Fibroblast of lung (primary cell): ENCODE results near the gene SLC16A14. TPM values are rescaled to one million over a fixed set of nuclear protein-coding genes. Genes with fewer than 3 reads are reported as not detected.
A peak's percentile ranks its signal among the peaks of the same experiment; 100 is the strongest.

ENCODE experiments used
- DNase-seq, 2 donors: peaks; one replicate each; pipeline versions ENCODE4 v3.0.0 to v3.0.0-alpha.2; 2010; ENCODE audit warnings: low read depth in 2 of 2
- H2AFZ ChIP-seq: 2 replicates; pipeline ENCODE4 v1.5.1; 2012; ENCODE audit warnings: low read length, control low read depth, inconsistent platforms
- H3K27ac ChIP-seq: 2 replicates; pipeline ENCODE4 v1.5.1; 2011; ENCODE audit warnings: low read length, control low read depth; ENCODE audit not compliant: insufficient read depth
- H3K27me3 ChIP-seq: 2 replicates; pipeline ENCODE4 v1.5.1; 2011; ENCODE audit warnings: mild to moderate bottlenecking, low read length; ENCODE audit not compliant: control insufficient read depth, insufficient read depth
- H3K36me3 ChIP-seq: 2 replicates; pipeline ENCODE4 v1.5.1; 2011; ENCODE audit warnings: low read length; ENCODE audit not compliant: control insufficient read depth, insufficient read depth
- H3K4me1 ChIP-seq: 2 replicates; pipeline ENCODE4 v1.5.1; 2011; ENCODE audit warnings: low read length; ENCODE audit not compliant: control insufficient read depth, insufficient read depth; ENCODE audit errors: extremely low read depth
- H3K4me2 ChIP-seq: 2 replicates; pipeline ENCODE4 v1.5.1; 2011; ENCODE audit warnings: low read length, control low read depth; ENCODE audit not compliant: insufficient read depth; ENCODE audit errors: extremely low read depth
- H3K4me3 ChIP-seq, 4 experiments: fragments of 200-600 bp in 1 of 4; sonication (generic) in 1 of 4; replicated peaks in 1 of 4; 2 replicates each; pipeline ENCODE4 v1.5.1; 2011 to 2016; ENCODE audit warnings: low read length in 4 of 4, low read depth in 3 of 4, mild to moderate bottlenecking in 3 of 4, control low read depth in 2 of 4, inconsistent platforms in 1 of 4, mixed read lengths in 1 of 4; ENCODE audit not compliant: insufficient read depth in 1 of 4; ENCODE audit errors: control extremely low read depth in 1 of 4
- H3K79me2 ChIP-seq: 2 replicates; pipeline ENCODE4 v1.5.1; 2012; ENCODE audit warnings: mild to moderate bottlenecking, low read length, inconsistent platforms; ENCODE audit not compliant: control insufficient read depth, insufficient read depth
- H3K9ac ChIP-seq: 2 replicates; pipeline ENCODE4 v1.5.1; 2011; ENCODE audit warnings: mild to moderate bottlenecking, low read length, control low read depth; ENCODE audit not compliant: insufficient read depth
- H3K9me3 ChIP-seq: 2 replicates; pipeline ENCODE4 v1.5.1; 2012; ENCODE audit warnings: low read depth, low read length; ENCODE audit not compliant: control insufficient read depth, insufficient read depth
- H4K20me1 ChIP-seq: 2 replicates; pipeline ENCODE4 v1.5.1; 2011; ENCODE audit warnings: low read length; ENCODE audit not compliant: control insufficient read depth, insufficient read depth; ENCODE audit errors: extremely low read depth
- EZH2 ChIP-seq: IDR thresholded peaks from 2 replicates; pipeline ENCODE4 v1.5.1; 2012; ENCODE audit warnings: low read length, control low read depth, mild to moderate bottlenecking; ENCODE audit errors: missing control alignments
- polyA plus RNA-seq, 2 donors: library from polyadenylated mRNA; depleted of rRNA in 1 of 2; stranded (reverse) in 1 of 2; unstranded in 1 of 2; fragments of >200 nt; gene quantifications; 2 replicates each; pipeline ENCODE4 v1.2.1, GENCODE V29; 2011 to 2012; ENCODE audit warnings: missing spikeins in 1 of 2
- total RNA-seq: library from RNA; depleted of rRNA; stranded (reverse); fragments of >200 nt; gene quantifications from 2 replicates; pipeline ENCODE4 v1.2.1, GENCODE V29; 2014
- TF ChIP-seq, protein P1 (sequence below), 2 donors: IDR thresholded peaks in 1 of 2; conservative IDR thresholded peaks in 1 of 2; 1 replicate in 1 of 2; 2 replicates in 1 of 2; pipeline ENCODE4 v1.5.1; 2011 to 2012; ENCODE audit warnings: low read length in 2 of 2, control low read depth in 1 of 2, inconsistent platforms in 1 of 2, low read depth in 1 of 2, mild to moderate bottlenecking in 1 of 2

Gene SLC16A14
- total and polyA plus RNA-seq, 2 donors (not counting 1 experiment from before 2014, with no cell fraction given): 1.8 to 5.6 TPM

DNA sequence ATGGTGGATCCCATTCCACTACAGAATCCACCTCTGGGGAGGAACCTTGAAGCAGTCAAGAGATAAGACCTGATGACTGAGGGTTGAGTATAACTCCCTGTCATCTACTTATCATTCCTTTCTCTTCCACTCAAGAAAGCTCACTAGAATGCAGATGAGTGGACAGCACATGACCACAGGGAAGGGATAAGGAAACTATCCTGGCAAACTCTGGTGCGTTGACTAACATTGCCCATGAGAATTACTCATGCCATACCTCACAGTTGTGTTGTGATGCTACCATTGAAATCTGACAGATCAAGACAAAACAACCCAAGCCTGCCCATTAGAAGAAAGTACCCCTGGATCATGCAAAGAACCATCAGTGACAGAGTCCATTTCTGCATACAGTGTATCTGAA, 26.5 kb downstream of the SLC16A14 start:
- H3K4me1 ChIP-seq: no peaks in the 10 kb centered on the region
- no peak overlapping the region for H3K27ac ChIP-seq
- no peak overlapping the region for H3K4me2 ChIP-seq
- H3K4me3 ChIP-seq: no peak overlapping the region
- H3K36me3 ChIP-seq: no peaks in the 10 kb centered on the region
- TF ChIP-seq, protein P1, sequence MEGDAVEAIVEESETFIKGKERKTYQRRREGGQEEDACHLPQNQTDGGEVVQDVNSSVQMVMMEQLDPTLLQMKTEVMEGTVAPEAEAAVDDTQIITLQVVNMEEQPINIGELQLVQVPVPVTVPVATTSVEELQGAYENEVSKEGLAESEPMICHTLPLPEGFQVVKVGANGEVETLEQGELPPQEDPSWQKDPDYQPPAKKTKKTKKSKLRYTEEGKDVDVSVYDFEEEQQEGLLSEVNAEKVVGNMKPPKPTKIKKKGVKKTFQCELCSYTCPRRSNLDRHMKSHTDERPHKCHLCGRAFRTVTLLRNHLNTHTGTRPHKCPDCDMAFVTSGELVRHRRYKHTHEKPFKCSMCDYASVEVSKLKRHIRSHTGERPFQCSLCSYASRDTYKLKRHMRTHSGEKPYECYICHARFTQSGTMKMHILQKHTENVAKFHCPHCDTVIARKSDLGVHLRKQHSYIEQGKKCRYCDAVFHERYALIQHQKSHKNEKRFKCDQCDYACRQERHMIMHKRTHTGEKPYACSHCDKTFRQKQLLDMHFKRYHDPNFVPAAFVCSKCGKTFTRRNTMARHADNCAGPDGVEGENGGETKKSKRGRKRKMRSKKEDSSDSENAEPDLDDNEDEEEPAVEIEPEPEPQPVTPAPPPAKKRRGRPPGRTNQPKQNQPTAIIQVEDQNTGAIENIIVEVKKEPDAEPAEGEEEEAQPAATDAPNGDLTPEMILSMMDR (conservative IDR thresholded peaks at IDR 0.05 in 1 of 2, IDR thresholded peaks at IDR 0.05 in 1 of 2; ENCODE audit: low read depth in 1 of 2, low read length in 2 of 2): no peak
- TF ChIP-seq EZH2: no peak
- no peaks in the 10 kb centered on the region for H3K27me3 ChIP-seq
- no peaks in the 10 kb centered on the region for H4K20me1 ChIP-seq
- no peaks in the 10 kb centered on the region for H3K79me2 ChIP-seq
- H2AFZ ChIP-seq: no peak overlapping the region
- no peaks in the 10 kb centered on the region for H3K9me3 ChIP-seq
- no peak overlapping the region for H3K9ac ChIP-seq
- DNase-seq: peak in 1 of 2 donors; percentile 9

DNA sequence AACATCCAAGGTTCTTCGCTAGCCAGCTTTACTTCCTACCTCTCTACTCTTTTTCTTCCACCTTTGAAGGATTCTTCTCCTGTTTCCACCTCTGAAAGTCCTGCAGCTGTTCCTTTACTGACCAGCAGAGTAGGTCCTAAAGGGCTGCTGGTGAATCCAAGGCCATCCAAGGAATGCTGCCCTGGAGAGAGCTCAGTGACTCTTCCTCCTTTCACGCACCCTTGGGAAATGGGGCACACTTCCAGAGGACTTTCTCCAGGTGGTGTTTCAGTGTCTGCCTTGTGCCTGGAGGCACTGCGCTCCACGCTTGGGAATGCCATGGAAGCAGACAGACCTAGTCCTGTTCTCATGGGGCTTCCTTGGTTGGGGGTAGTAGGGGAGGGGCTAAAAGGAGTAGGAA, 45.4 kb downstream of the SLC16A14 start:
- H3K27me3 ChIP-seq: no peaks in the 10 kb centered on the region
- no peak overlapping the region for H3K27ac ChIP-seq
- H4K20me1 ChIP-seq: no peaks in the 10 kb centered on the region
- H3K4me1 ChIP-seq: no peaks in the 10 kb centered on the region
- H3K9ac ChIP-seq: no peak overlapping the region
- no peak overlapping the region for H3K4me3 ChIP-seq
- H3K4me2 ChIP-seq: no peak overlapping the region
- no peaks in the 10 kb centered on the region for H3K36me3 ChIP-seq
- H3K9me3 ChIP-seq: no peaks in the 10 kb centered on the region
- DNase-seq: no peak
- TF ChIP-seq EZH2: no peak
- TF ChIP-seq, protein P1 (conservative IDR thresholded peaks at IDR 0.05 in 1 of 2, IDR thresholded peaks at IDR 0.05 in 1 of 2; ENCODE audit: low read depth in 1 of 2, low read length in 2 of 2): no peak
- H3K79me2 ChIP-seq: no peaks in the 10 kb centered on the region
- no peak overlapping the region for H2AFZ ChIP-seq

DNA sequence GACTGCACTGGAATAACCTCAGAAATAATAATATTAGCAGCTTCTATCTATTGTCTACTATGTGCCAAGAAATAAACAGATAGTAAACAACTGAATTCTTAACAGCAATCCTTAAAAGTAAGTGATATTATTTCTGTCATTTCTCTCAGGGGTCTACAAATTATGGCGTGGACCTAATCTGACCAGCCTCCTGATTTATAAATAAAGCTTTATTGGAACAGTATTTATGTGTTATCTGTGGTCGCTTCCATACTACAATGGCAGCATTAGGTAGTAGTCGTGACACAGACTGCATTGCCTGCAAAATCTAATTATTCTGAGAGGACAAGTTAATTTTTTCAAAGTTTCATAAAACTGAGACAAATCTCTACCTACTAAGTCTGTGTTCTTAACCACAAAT, 49.0 kb downstream of the SLC16A14 start:
- no peaks in the 10 kb centered on the region for H3K27me3 ChIP-seq

More for the DNA sequence above, 49.0 kb downstream of the SLC16A14 start:
- no peak overlapping the region for H3K9ac ChIP-seq
- H2AFZ ChIP-seq: no peak overlapping the region
- H3K36me3 ChIP-seq: no peaks in the 10 kb centered on the region
- H3K4me1 ChIP-seq: no peaks in the 10 kb centered on the region
- H3K9me3 ChIP-seq: no peaks in the 10 kb centered on the region
- no peak for TF ChIP-seq EZH2
- TF ChIP-seq, protein P1 (conservative IDR thresholded peaks at IDR 0.05 in 1 of 2, IDR thresholded peaks at IDR 0.05 in 1 of 2; ENCODE audit: low read depth in 1 of 2, low read length in 2 of 2): no peak
- no peak for DNase-seq
- H3K79me2 ChIP-seq: no peaks in the 10 kb centered on the region
- no peak overlapping the region for H3K4me3 ChIP-seq
- no peaks in the 10 kb centered on the region for H4K20me1 ChIP-seq
- no peak overlapping the region for H3K27ac ChIP-seq
- no peak overlapping the region for H3K4me2 ChIP-seq
